Coronary artery (tissue), 2 donors: ENCODE measurements around the gene TSPAN2.

Source experiments
- DNase-seq: peaks from one replicate; pipeline ENCODE4 v3.0.0-alpha.2; 2017; ENCODE audit warnings: low spot score
- H3K27ac ChIP-seq, 2 donors: fragments of 200-600 bp; sonication (generic); one replicate each; pipeline ENCODE4 v1.5.1; 2016 to 2019
- H3K4me3 ChIP-seq: fragments of 200-600 bp; sonication (generic); 2 replicates; pipeline ENCODE4 v1.5.1; 2016; ENCODE audit warnings: mild to moderate bottlenecking, moderate library complexity
- CTCF ChIP-seq: fragments of 200-600 bp; sonication (generic); IDR thresholded peaks from one replicate; pipeline ENCODE4 v1.5.1; 2019; ENCODE audit warnings: antibody characterized with exemption

TSPAN2 gene

GRCh38 chr1:115089420-115090185, at the start of gene TSPAN2:
TSS of gene TSPAN2 (minus strand) at chr1:115089503. CDS start at chr1:115089432, 71 bp downstream.
- peak; percentile 14 for TF ChIP-seq CTCF
- peak within 1 kb of the TSS; percentile 92 for H3K4me3 ChIP-seq
- peak; percentile 95 for DNase-seq
- peak within 1 kb of the TSS; percentile 95 to 98 for H3K27ac ChIP-seq

GRCh38 chr1:115138973-115139372, 49.7 kb upstream of the TSPAN2 start:
- DNase-seq: peak; percentile 93
- no peak overlapping the region for H3K4me3 ChIP-seq
- peak overlapping the region in 1 of 2 donors; percentile 68 for H3K27ac ChIP-seq
- peak; percentile 85 for TF ChIP-seq CTCF

DNA sequence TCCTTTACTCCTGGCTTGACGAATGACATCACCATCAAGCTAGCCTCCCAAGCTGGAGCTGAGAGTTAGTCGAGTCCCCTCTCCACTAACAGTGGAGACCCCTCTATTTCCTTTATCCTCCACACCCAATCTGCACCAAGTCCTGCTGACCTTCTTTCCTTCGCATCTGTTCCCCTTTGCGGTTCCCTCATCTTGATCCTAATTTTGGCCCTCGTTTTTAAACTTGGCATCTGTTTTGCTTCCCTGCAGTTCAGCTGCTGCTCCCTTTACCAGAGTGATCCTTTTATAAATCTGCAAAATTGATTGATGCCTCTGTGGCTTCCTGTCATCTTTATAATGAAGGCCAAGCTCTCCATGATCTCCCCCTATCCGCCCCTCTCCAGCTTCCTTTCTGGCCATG, 49.0 kb upstream of the TSPAN2 start:
- no peak for DNase-seq
- no peak for TF ChIP-seq CTCF
- Histone ChIP-seq H3K27ac (peak overlapping the region in 1 of 2 donors; percentile 68), H3K4me3 (no peak overlapping the region)

- DNase-seq: no peak
- no peak for TF ChIP-seq CTCF
- Histone ChIP-seq H3K4me3 (no peak overlapping the region), H3K27ac (no peak overlapping the region)
These were observed 47.9 kb upstream of the TSPAN2 start for GRCh38 chr1:115137191-115137590.

DNA sequence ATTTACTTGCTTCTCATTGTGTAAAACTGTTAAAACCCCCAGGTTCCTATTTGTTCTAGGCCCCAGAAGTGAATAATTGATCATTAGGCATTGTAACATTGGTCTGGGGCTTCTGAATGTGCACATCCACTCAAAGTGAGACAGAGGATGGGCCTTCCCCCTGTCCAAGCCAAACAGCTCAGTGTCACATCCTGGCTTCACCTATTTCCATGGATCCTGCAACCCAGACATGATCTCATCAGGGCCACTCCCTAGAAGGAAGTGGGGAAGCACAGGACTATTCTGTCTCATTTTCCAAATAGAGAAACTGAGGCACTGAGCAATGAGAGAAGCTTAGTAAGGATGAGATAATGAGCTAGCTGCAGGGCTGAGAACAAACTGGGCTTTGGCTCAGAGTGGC, 47.4 kb upstream of the TSPAN2 start:
- H3K27ac ChIP-seq: peak overlapping the region in 1 of 2 donors; percentile 83

DNA sequence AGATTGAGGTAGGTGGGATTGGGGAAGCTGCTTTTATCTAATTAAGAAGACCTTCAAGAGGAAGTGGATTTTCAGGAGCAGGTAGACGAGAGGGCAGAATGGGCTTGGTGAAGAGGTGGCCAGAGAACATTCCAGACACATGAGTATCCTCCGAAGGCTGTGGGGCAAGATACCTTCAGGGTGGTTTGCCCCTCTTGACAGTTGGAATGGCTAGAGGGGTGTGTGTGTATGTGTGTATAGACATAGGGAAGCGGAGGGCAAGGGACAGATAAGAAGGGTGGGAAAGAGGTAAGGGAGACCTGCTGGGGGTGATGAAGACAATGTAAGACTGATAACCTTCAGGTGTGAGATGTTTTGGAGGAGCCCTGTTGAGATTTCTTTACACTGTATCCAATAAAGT, 46.8 kb upstream of the TSPAN2 start:
- DNase-seq: no peak
- no peak for TF ChIP-seq CTCF
- H3K27ac ChIP-seq: peak overlapping the region; percentile 83 to 90

More for the DNA sequence above, 47.4 kb upstream of the TSPAN2 start:
- no peak for TF ChIP-seq CTCF
- no peak for DNase-seq
- H3K4me3 ChIP-seq: no peak overlapping the region

DNA sequence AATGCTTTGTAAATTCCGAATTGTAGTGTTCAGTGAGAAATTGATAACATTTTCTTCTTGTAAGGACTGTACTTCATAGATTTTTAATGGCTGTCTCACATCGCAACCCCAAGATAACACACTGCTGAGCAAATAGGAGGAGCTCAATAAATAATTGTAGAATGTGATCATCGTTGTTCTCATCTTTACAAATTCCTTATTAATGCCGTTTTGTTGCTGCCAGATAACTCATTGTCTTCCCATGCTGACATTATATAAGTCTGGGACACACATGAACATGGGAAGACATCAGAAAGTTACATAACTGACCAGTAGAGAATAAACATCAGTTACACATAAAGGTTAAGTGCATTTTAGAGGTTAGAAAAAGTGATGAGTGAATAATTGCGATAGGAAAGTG, 46.4 kb upstream of the TSPAN2 start:
- no peak for TF ChIP-seq CTCF
- DNase-seq: no peak
- Histone ChIP-seq H3K4me3 (peak overlapping the region; percentile 34), H3K27ac (peak overlapping the region; percentile 83 to 90)

More for the DNA sequence above, 46.8 kb upstream of the TSPAN2 start:
- no peak overlapping the region for H3K4me3 ChIP-seq
